ENCODE results near the gene TNNT1.

The TNNT1 gene

DNA sequence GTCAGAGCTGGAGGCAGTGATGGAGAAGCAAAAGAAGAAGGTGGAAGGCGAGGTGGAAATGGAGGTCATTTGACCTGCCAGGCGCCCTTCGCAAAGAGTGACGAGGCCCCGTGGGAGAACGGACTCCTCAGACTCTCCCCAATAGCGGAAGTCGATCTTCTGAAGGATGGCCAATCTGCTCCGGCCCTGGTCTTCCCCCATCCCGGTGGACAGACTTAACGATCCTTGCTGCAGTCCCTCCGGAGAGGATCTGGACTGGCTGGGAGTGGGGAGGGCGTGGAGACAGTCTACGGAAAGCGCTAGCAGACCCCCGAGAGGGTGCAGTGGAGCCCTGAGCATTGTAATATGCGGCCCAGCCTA lies 61.5 kb downstream of the TNNT1 start:
- no peak for DNase-seq

DNA sequence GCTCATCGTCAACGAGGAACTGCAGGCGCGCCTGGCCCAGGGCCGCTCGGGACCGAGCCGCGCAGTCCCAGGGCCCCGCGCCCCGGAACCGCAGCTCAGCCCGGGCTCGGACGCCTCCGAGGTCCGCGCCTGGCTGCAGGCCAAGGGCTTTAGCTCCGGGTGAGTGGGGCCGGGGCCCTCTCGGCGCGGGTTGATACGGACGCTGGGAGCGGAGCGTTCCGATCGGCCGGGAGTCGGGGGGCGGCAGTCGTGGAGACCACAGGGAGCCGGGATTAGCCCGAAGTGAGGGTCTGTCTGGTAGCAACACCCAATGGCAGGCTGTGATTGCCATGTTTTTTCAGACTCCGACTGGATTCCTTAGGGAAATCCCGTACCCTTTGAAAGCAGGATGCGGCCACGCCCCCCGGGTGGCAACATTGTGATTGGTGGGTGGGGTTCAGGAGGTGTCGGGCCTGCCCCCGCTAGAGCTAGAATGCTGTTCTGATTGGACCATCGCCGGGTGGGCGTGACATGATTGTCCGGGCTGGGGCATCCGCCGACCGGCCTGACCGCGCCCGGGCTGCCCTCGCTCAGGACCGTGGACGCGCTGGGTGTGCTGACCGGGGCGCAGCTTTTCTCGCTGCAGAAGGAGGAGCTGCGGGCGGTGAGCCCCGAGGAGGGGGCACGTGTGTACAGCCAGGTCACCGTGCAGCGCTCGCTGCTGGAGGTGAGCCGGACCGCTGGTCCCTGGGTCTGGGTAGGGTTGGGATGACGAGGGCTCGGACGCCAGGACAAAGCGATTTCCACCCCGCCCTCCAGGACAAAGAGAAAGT lies 62.1 kb downstream of the TNNT1 start:
- DNase-seq, result peak; percentile 90

DNA sequence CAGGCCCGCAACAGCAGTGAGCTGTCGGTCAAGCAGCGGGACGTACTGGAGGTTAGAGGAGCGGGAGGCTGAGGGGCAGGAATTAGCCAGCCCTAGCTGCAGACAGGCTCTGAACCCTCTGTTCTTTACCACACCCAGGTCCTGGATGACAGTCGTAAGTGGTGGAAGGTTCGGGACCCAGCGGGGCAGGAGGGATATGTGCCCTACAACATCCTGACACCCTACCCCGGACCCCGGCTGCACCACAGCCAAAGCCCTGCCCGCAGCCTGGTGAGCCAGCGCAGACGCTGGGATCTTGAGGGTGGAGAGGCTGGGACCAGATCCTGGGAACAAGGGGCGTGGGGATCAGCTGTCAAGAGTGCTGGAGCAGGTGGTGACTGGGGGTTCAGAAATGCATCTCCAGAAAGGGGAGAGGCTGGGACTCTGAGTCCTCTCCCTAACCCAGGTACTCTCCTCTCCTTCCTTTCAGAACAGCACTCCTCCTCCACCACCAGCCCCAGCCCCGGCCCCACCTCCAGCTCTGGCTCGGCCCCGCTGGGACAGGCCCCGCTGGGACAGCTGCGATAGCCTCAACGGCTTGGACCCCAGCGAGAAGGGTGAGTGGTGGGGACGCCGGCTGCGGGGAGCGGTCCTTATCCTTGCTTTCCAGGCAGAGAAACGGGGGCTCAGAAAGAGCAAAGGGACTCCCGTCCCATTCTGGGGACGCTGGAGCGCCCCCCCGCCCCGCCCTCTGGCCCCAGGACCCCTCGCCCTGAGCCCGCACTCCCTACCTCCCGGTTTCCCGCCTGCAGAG lies 62.9 kb downstream of the TNNT1 start:
- no peak for DNase-seq

DNA sequence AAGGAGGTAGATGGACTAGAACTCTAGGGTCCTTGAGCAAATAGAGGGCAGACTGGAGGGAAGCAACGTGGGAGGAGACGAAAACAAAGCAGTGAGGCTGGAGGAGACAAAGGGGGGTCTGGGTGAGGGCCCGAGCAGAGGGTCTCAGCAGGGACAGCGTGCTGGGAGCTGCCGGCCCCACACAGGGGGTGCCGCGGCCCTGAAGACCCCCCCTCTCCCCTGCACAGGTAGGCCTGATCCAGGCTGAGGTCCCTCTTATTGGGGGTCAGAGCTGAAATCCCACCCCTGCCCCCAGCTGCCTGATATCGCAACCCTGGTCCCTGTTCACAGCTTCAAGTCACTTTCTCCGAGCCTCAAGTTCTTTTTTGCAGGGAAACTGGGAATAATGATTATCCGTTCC lies 64.6 kb downstream of the TNNT1 start:
- DNase-seq, result no peak

DNA sequence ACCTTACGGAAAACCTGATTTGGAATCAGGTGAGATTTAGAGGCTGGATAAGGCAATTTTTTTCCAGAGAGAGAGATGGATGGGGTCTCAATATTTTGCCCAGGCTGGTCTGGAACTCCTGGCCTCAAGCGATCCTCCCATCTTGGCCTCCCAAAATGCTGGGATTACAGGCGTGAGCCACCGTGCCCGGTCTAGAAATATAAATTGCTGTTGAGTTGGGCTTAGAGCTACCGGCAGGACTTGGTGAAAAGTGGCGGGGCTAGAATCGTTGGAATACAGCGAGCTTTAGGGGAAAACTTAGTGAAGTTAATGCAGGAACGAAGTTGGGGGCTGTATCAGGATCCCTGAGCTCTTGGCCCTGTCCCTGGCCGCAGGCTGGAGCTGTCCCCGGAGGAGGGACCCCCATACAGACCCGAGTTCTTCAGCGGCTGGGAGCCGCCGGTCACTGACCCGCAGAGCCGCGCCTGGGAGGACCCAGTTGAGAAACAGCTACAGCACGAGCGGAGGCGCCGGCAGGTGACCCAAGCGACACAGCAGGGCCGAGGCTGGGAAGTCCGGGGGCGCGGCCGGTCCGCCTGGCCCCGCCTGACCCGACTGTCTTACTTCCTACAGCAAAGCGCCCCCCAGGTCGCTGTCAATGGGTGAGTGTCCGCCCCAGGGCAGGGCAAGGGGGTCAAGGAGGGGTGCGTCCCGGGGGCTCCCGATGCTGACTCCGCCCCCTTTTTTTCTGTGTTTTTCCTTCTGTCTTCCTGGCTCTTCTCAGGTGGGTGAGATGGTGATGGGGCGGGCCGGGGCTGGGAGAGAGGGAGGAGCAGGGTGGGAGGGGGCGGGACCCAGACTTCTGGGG lies 65.8 kb downstream of the TNNT1 start:
- no peak for DNase-seq

All from NCI-H1105 treated with DMSO at 0.1 percent for 48 hours (cell line).